Measurements from ENCODE around the gene FHIP1B.

The FHIP1B gene

GRCh38 chr11:6197466-6198200, 36.8 kb downstream of the FHIP1B start:
- H3K4me3 ChIP-seq (ENCODE audit: low read length), result no peak overlapping the region
- H3K9ac ChIP-seq (ENCODE audit: low read depth, low read length), result no peak overlapping the region
- no peaks in the 10 kb centered on the region for H3K27me3 ChIP-seq (ENCODE audit: insufficient read depth, low read length)
- no peaks in the 10 kb centered on the region for H3K9me3 ChIP-seq (ENCODE audit: insufficient read depth, low read depth, low read length)
- H3K36me3 ChIP-seq (ENCODE audit: insufficient read depth, low read depth, low read length), result no peaks in the 10 kb centered on the region
- peaks cover 7% of the 10 kb centered on the region for H3K4me1 ChIP-seq (ENCODE audit: insufficient read depth, low read length)
- no peak overlapping the region for H3K27ac ChIP-seq (ENCODE audit: low read length)

DNA sequence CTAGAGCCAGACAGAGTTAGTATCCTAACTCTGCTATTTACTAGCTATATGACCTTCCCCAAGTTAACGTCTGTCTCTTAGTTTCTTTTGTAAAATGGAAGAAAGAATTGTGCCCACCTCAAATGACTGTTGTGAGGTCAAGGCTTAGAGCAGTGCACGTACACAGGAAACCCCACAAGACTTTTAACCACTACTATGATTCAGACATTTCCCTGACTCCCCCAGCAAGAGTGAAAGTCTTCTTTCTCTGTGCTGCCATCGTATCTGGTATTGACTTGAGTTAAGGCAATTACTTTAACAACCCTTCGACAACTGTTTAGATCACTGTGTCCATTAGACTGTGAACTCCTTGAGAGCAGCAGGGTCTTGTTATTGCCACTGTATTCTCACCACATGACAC, 38.0 kb downstream of the FHIP1B start:
- H3K9me3 ChIP-seq (ENCODE audit: insufficient read depth, low read depth, low read length), result no peaks in the 10 kb centered on the region
- H3K9ac ChIP-seq (ENCODE audit: low read depth, low read length), result no peak overlapping the region
- H3K4me1 ChIP-seq (ENCODE audit: insufficient read depth, low read length), result peaks cover 6% of the 10 kb centered on the region
- H3K4me3 ChIP-seq (ENCODE audit: low read length), result no peak overlapping the region
- no peaks in the 10 kb centered on the region for H3K36me3 ChIP-seq (ENCODE audit: insufficient read depth, low read depth, low read length)
- no peaks in the 10 kb centered on the region for H3K27me3 ChIP-seq (ENCODE audit: insufficient read depth, low read length)
- no peak overlapping the region for H3K27ac ChIP-seq (ENCODE audit: low read length)

- Histone ChIP-seq H3K27me3 (ENCODE audit: insufficient read depth, low read length) (no peaks in the 10 kb centered on the region), H3K4me1 (ENCODE audit: insufficient read depth, low read length) (no peaks in the 10 kb centered on the region), H3K9ac (ENCODE audit: low read depth, low read length) (no peak overlapping the region), H3K27ac (ENCODE audit: low read length) (no peak overlapping the region), H3K9me3 (ENCODE audit: insufficient read depth, low read depth, low read length) (no peaks in the 10 kb centered on the region), H3K36me3 (ENCODE audit: insufficient read depth, low read depth, low read length) (no peaks in the 10 kb centered on the region), H3K4me3 (ENCODE audit: low read length) (no peak overlapping the region)
Measured at GRCh38 chr11:6194065-6194581, 40.3 kb downstream of the FHIP1B start.

GRCh38 chr11:6191742-6192141, 42.7 kb downstream of the FHIP1B start:
- Histone ChIP-seq H3K4me1 (ENCODE audit: insufficient read depth, low read length) (no peaks in the 10 kb centered on the region), H3K4me3 (ENCODE audit: low read length) (no peak overlapping the region), H3K36me3 (ENCODE audit: insufficient read depth, low read depth, low read length) (no peaks in the 10 kb centered on the region), H3K27me3 (ENCODE audit: insufficient read depth, low read length) (no peaks in the 10 kb centered on the region), H3K9ac (ENCODE audit: low read depth, low read length) (no peak overlapping the region), H3K9me3 (ENCODE audit: insufficient read depth, low read depth, low read length) (no peaks in the 10 kb centered on the region), H3K27ac (ENCODE audit: low read length) (no peak overlapping the region)

- no peak overlapping the region for H3K9ac ChIP-seq (ENCODE audit: low read depth, low read length)
- H3K9me3 ChIP-seq (ENCODE audit: insufficient read depth, low read depth, low read length), result peaks cover 10% of the 10 kb centered on the region; the same call in 1 of the 2 replicates
- H3K27me3 ChIP-seq (ENCODE audit: insufficient read depth, low read length), result no peaks in the 10 kb centered on the region
- H3K27ac ChIP-seq (ENCODE audit: low read length), result no peak overlapping the region
- no peaks in the 10 kb centered on the region for H3K4me1 ChIP-seq (ENCODE audit: insufficient read depth, low read length)
- H3K4me3 ChIP-seq (ENCODE audit: low read length), result no peak overlapping the region
- H3K36me3 ChIP-seq (ENCODE audit: insufficient read depth, low read depth, low read length), result no peaks in the 10 kb centered on the region
Measured at GRCh38 chr11:6175440-6175839, 59.0 kb downstream of the FHIP1B start.

DNA sequence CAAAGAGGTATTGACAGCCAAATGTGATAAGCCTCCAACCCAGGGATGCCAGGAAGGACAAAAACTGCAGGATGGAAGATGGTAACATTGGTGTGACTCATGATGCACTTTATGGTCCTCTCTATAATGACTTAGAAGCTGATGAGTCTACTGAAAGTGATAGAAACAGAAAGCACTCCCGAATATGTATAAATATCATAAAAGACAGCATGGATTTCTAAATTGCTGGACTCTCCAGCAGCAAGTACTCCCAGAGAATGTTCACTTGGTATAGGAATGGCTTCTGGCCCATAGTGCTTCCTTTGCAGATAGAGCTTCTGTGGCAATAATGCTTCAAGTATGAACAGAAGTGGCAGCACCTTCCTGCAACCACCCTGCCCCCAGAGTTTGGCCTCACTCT, 64.2 kb downstream of the FHIP1B start, which contains the start of gene OR52B2:
OR52B2 (minus strand) TSS at position 101 of the 400 bp plus-strand sequence; CDS start at position 101, 0 bp downstream.
- H3K36me3 ChIP-seq (ENCODE audit: insufficient read depth, low read depth, low read length), result no peaks in the 10 kb centered on the region
- H3K4me1 ChIP-seq (ENCODE audit: insufficient read depth, low read length), result no peaks in the 10 kb centered on the region
- 0 out of 2 replicates have a peak, but pooled peaks cover 2% of the 10 kb centered on the region for H3K9me3 ChIP-seq (ENCODE audit: insufficient read depth, low read depth, low read length)
- no peak within 1 kb of the TSS for H3K4me3 ChIP-seq (ENCODE audit: low read length)
- H3K27ac ChIP-seq (ENCODE audit: low read length), result no peak within 1 kb of the TSS
- H3K27me3 ChIP-seq (ENCODE audit: insufficient read depth, low read length), result no peaks in the 10 kb centered on the region
- H3K9ac ChIP-seq (ENCODE audit: low read depth, low read length), result no peak within 1 kb of the TSS
